ENCODE measurements around the gene CD82. TPM values are rescaled to one million over a fixed set of nuclear protein-coding genes. Genes with fewer than 3 reads are reported as not detected.

Gene CD82
- total and polyA plus RNA-seq, 2 donors (not counting 1 experiment from before 2014, with no cell fraction given) = 192 to 438 TPM

DNA sequence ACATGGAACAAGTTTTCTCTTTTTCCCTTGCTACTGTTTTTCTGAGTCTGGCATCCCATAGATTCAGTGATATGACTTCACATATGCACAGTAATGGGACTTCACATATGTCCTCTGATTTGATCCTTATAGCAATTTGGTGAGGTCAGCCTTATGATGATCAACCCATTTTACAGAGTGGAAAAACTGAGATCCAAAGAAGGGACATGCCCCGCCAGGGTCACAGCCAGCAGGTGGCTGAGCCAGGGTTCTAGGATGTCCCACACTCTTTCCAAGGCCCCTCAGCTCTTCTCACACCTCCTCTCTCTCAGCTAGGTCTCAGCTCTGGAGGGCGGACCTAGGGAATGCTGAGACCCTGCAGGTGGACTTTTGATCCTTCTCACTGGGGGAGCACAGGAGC is 44.3 kb upstream of the CD82 start:
- ATAC-seq (ENCODE audit: low read depth) = no peak
- peaks cover 0 to 11% (median 0%) of the 10 kb centered on the region in 3 donors for H3K9me3 ChIP-seq (ENCODE audit: control extremely low read depth in 1 of 3, control insufficient read depth in 2 of 3, insufficient read depth in 1 of 3, low read length in 2 of 3)
- H3K79me2 ChIP-seq (ENCODE audit: control insufficient read depth, insufficient read depth, low read length) = no peaks in the 10 kb centered on the region
- H3K4me2 ChIP-seq (replicated peaks; ENCODE audit: low read depth, low read length, poor library complexity, severe bottlenecking) = no peak overlapping the region
- peaks cover 0 to 10% (median 4%) of the 10 kb centered on the region in 4 experiments for H3K27me3 ChIP-seq (replicated peaks in 1 of 4; ENCODE audit: control extremely low read depth in 1 of 4, control insufficient read depth in 3 of 4, insufficient read depth in 4 of 4, low read length in 3 of 4)
- no peaks in the 10 kb centered on the region for H3K4me1 ChIP-seq (ENCODE audit: control insufficient read depth in 2 of 2, insufficient read depth in 2 of 2, low read length in 2 of 2)
- H3K27me3 Mint-ChIP-seq = peaks cover 45% of the 10 kb centered on the region
- H2AFZ ChIP-seq (ENCODE audit: insufficient read depth, low read depth, low read length, poor library complexity, severe bottlenecking) = no peak overlapping the region
- no peaks in the 10 kb centered on the region for H3K36me3 ChIP-seq (replicated peaks in 1 of 2; ENCODE audit: control extremely low read depth in 1 of 2, control insufficient read depth in 1 of 2, extremely low read depth in 1 of 2, insufficient read depth in 2 of 2, low read length in 1 of 2)
- TF ChIP-seq, protein P1, sequence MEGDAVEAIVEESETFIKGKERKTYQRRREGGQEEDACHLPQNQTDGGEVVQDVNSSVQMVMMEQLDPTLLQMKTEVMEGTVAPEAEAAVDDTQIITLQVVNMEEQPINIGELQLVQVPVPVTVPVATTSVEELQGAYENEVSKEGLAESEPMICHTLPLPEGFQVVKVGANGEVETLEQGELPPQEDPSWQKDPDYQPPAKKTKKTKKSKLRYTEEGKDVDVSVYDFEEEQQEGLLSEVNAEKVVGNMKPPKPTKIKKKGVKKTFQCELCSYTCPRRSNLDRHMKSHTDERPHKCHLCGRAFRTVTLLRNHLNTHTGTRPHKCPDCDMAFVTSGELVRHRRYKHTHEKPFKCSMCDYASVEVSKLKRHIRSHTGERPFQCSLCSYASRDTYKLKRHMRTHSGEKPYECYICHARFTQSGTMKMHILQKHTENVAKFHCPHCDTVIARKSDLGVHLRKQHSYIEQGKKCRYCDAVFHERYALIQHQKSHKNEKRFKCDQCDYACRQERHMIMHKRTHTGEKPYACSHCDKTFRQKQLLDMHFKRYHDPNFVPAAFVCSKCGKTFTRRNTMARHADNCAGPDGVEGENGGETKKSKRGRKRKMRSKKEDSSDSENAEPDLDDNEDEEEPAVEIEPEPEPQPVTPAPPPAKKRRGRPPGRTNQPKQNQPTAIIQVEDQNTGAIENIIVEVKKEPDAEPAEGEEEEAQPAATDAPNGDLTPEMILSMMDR (IDR thresholded peaks at IDR 0.05) = no peak
- no peak for TF ChIP-seq EZH2 (IDR thresholded peaks at IDR 0.05; ENCODE audit: borderline replicate concordance, insufficient read depth, low read depth, low read length, poor library complexity, severe bottlenecking)
- intact Hi-C loops (cut with micrococcal nuclease) = loop anchor here (5.0 kb wide), 1 partner anchor 234 kb away; no protein-coding TSS in a partner anchor
- no peak overlapping the region for H3K27ac Mint-ChIP-seq
- no peak for DNase-seq
- ChIA-PET CTCF (interaction anchor here (1.8 to 3.3 kb wide), 3 partner anchors 51 to 390 kb away, joined by 6 to 22 read pairs (median 10); no protein-coding TSS in a partner anchor), POLR2A (no interaction called here)
- H3K27ac ChIP-seq (ENCODE audit: low read length in 2 of 2) = no peak overlapping the region
- no peaks in the 10 kb centered on the region for H4K20me1 ChIP-seq (ENCODE audit: control insufficient read depth, insufficient read depth, low read length, poor library complexity, severe bottlenecking)
- H3K9ac ChIP-seq (ENCODE audit: low read length) = no peak overlapping the region
- H3K4me3 ChIP-seq (ENCODE audit: control extremely low read depth in 1 of 5, extremely low read depth in 1 of 5, insufficient read depth in 1 of 5, low read depth in 2 of 5, low read length in 4 of 5) = no peak overlapping the region
- H3K4me1 Mint-ChIP-seq = peaks cover 3% of the 10 kb centered on the region
- no peak overlapping the region for H3K4me3 Mint-ChIP-seq
- no peaks in the 10 kb centered on the region for H3K9me3 Mint-ChIP-seq (ENCODE audit: insufficient read depth)
- 95% methylated on average over 2 of the region's 2 CpGs for WGBS (ENCODE audit: insufficient coverage)

DNA sequence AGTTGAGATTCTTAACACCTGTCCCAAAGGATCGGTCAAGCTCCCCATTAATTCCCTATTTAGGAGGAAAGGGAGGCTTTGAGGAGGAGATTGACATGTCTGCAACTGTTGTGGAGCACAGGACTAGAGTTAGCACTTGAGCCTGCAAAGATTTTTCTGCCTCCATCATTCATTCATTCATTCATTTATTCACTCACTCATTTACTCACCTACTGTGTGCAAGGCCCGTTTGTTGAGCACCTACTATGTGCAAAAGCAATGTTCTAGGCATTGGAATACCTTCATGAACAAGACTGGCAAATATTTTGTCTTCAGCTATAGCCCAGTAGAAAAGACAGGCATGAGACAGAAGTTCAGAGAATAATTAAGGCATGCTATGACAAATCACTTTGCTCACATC is 43.2 kb upstream of the CD82 start:
- ATAC-seq (ENCODE audit: low read depth) (no peak), DNase-seq (no peak)
- Histone ChIP-seq H3K36me3 (replicated peaks in 1 of 2; ENCODE audit: control extremely low read depth in 1 of 2, control insufficient read depth in 1 of 2, extremely low read depth in 1 of 2, insufficient read depth in 2 of 2, low read length in 1 of 2) (no peaks in the 10 kb centered on the region), H2AFZ (ENCODE audit: insufficient read depth, low read depth, low read length, poor library complexity, severe bottlenecking) (no peak overlapping the region), H3K27me3 (replicated peaks in 1 of 4; ENCODE audit: control extremely low read depth in 1 of 4, control insufficient read depth in 3 of 4, insufficient read depth in 4 of 4, low read length in 3 of 4) (peaks cover 0 to 20% (median 5%) of the 10 kb centered on the region in 4 experiments), H3K4me3 (ENCODE audit: control extremely low read depth in 1 of 5, extremely low read depth in 1 of 5, insufficient read depth in 1 of 5, low read depth in 2 of 5, low read length in 4 of 5) (no peak overlapping the region), H3K4me2 (replicated peaks; ENCODE audit: low read depth, low read length, poor library complexity, severe bottlenecking) (no peak overlapping the region), H3K9ac (ENCODE audit: low read length) (no peak overlapping the region), H3K79me2 (ENCODE audit: control insufficient read depth, insufficient read depth, low read length) (no peaks in the 10 kb centered on the region), H3K9me3 (ENCODE audit: control extremely low read depth in 1 of 3, control insufficient read depth in 2 of 3, insufficient read depth in 1 of 3, low read length in 2 of 3) (peaks cover 0 to 11% (median 0%) of the 10 kb centered on the region in 3 donors), H4K20me1 (ENCODE audit: control insufficient read depth, insufficient read depth, low read length, poor library complexity, severe bottlenecking) (no peaks in the 10 kb centered on the region), H3K27ac (ENCODE audit: low read length in 2 of 2) (no peak overlapping the region), H3K4me1 (ENCODE audit: control insufficient read depth in 2 of 2, insufficient read depth in 2 of 2, low read length in 2 of 2) (no peaks in the 10 kb centered on the region)
- ChIA-PET POLR2A (no interaction called here), CTCF (interaction anchor here (0.7 to 4.3 kb wide), 7 partner anchors 10 to 389 kb away, joined by 4 to 54 read pairs (median 10); no protein-coding TSS in a partner anchor)
- peaks cover 3% of the 10 kb centered on the region for H3K4me1 Mint-ChIP-seq
- no peak overlapping the region for H3K27ac Mint-ChIP-seq
- 40% methylated on average over 1 of the region's 2 CpGs for WGBS (ENCODE audit: insufficient coverage)
- no peaks in the 10 kb centered on the region for H3K9me3 Mint-ChIP-seq (ENCODE audit: insufficient read depth)
- H3K4me3 Mint-ChIP-seq = no peak overlapping the region
- intact Hi-C loops (cut with micrococcal nuclease) = loop anchor here (5.0 kb wide), 1 partner anchor 235 kb away; no protein-coding TSS in a partner anchor
- TF ChIP-seq, protein P1 (IDR thresholded peaks at IDR 0.05) = no peak
- no peak for TF ChIP-seq EZH2 (IDR thresholded peaks at IDR 0.05; ENCODE audit: borderline replicate concordance, insufficient read depth, low read depth, low read length, poor library complexity, severe bottlenecking)
- H3K27me3 Mint-ChIP-seq = peaks cover 46% of the 10 kb centered on the region
